Left lung (tissue), 10 donors: ENCODE measurements around the gene PHF12. TPM values are rescaled to one million over a fixed set of nuclear protein-coding genes. Genes with fewer than 3 reads are reported as not detected.
A peak's percentile ranks its signal among the peaks of the same experiment; 100 is the strongest.

Experiments used
- ATAC-seq: fragments of 200-7000 bp; cut with Tn5 transposase; one replicate; pipeline ENCODE4 v1.9.1; 2020; ENCODE audit warnings: moderate library complexity
- DNase-seq, 4 donors: peaks; one replicate each; pipeline ENCODE4 v3.0.0-alpha.2; 2013 to 2020
- H3K27ac ChIP-seq, 2 donors: fragments of 200-600 bp; sonication (generic) in 1 of 2; one replicate each; pipeline versions ENCODE4 v1.5.0 to v1.8.0; 2020 to 2021
- H3K27me3 ChIP-seq, 2 donors: fragments of 200-600 bp; sonication (generic) in 1 of 2; one replicate each; pipeline versions ENCODE4 v1.5.0 to v1.8.0; 2020 to 2021
- H3K36me3 ChIP-seq, 2 donors: fragments of 200-600 bp; sonication (generic) in 1 of 2; one replicate each; pipeline versions ENCODE4 v1.5.0 to v1.8.0; 2020 to 2021
- H3K4me1 ChIP-seq, 2 donors: fragments of 200-600 bp; one replicate each; pipeline ENCODE4 v1.8.0; 2021
- H3K4me3 ChIP-seq, 2 donors: fragments of 200-600 bp; sonication (generic) in 1 of 2; one replicate each; pipeline versions ENCODE4 v1.5.0 to v1.8.0; 2020 to 2021; ENCODE audit warnings: mild to moderate bottlenecking in 1 of 2
- H3K9me3 ChIP-seq, 2 donors: fragments of 200-600 bp; sonication (generic) in 1 of 2; one replicate each; pipeline versions ENCODE4 v1.5.0 to v1.8.0; 2020 to 2021
- CTCF ChIP-seq, 2 donors: fragments of 200-600 bp; sonication (generic) in 1 of 2; IDR thresholded peaks; one replicate each; pipeline versions ENCODE4 v1.5.0 to v1.8.0; 2021; ENCODE audit warnings: antibody characterized with exemption in 2 of 2
- intact Hi-C, 2 donors: fragments of 100-400 bp; cut with DNase I; formaldehyde crosslinking; loops; one replicate each; pipeline versions ENCODE4 v1.11.2 to v1.14.2; 2022
- polyA plus RNA-seq, 6 donors: library from polyadenylated mRNA; unstranded; fragments of 120-200 nt; gene quantifications; one replicate each; pipeline ENCODE4 v1.2.1, GENCODE V29; 2013; ENCODE audit not compliant: insufficient read length in 6 of 6
- total RNA-seq, 2 donors: library from RNA; stranded (reverse); fragmentation: NEBNext Ultra II Directional; extraction: Animal tissue kit (Norgen Biotek cat#: 25700); gene quantifications; one replicate each; pipeline ENCODE4 v1.2.1, GENCODE V29; 2021
- donor health status: DM: no; HTN: yes; CAD: no.
- donor health status: DM: no; HTN: no; CAD: no.

The PHF12 gene
- total and polyA plus RNA-seq, 8 donors, result 32.1 to 68.7 (median 56.0) TPM

GRCh38 chr17:28902819-28903545, 48.3 kb downstream of the PHF12 start, which contains the start of gene DHRS13:
DHRS13 (minus strand) TSS chr17:28903079; CDS start chr17:28902944, 135 bp downstream.
- Histone ChIP-seq H3K9me3 (no peaks in the 10 kb centered on the region), H3K36me3 (peaks cover 0 to 28% of the 10 kb centered on the region in 2 donors), H3K4me3 (peak within 1 kb of the TSS; percentile 54 to 79), H3K4me1 (peaks cover 5 to 47% of the 10 kb centered on the region in 2 donors), H3K27ac (peak within 1 kb of the TSS; percentile 87 to 92), H3K27me3 (no peaks in the 10 kb centered on the region)
- TF ChIP-seq CTCF (IDR thresholded peaks at IDR 0.05), result peak; percentile 93
- intact Hi-C loops, result loop anchor here in 1 of 2 donors (5.0 kb wide), 1 partner anchor 141 kb away; no protein-coding TSS in a partner anchor
- peak; percentile 87 to 98 (median 92) for DNase-seq
- ATAC-seq, result peak; percentile 96

- H3K4me1 ChIP-seq, result peaks cover 6 to 46% of the 10 kb centered on the region in 2 donors
- TF ChIP-seq CTCF (IDR thresholded peaks at IDR 0.05), result no peak
- ATAC-seq (peak; percentile 42), DNase-seq (peak in 3 of 4 donors; percentile 35 to 88 (median 55))
- H3K27me3 ChIP-seq, result no peaks in the 10 kb centered on the region
- peak overlapping the region; percentile 87 to 92 for H3K27ac ChIP-seq
- H3K9me3 ChIP-seq, result no peaks in the 10 kb centered on the region
- intact Hi-C loops, result loop anchor here in 1 of 2 donors (5.0 kb wide), 1 partner anchor 140 kb away; no protein-coding TSS in a partner anchor
- H3K4me3 ChIP-seq, result peak overlapping the region; percentile 54 to 79
- peaks cover 0 to 19% of the 10 kb centered on the region in 2 donors for H3K36me3 ChIP-seq
These were observed 49.2 kb downstream of the PHF12 start for GRCh38 chr17:28901866-28902818.

- ATAC-seq (no peak), DNase-seq (peak in 1 of 4 donors; percentile 58)
- TF ChIP-seq CTCF (IDR thresholded peaks at IDR 0.05), result no peak
- H3K27ac ChIP-seq, result peak overlapping the region in 1 of 2 donors; percentile 92
- H3K4me3 ChIP-seq, result peak overlapping the region in 1 of 2 donors; percentile 79
- H3K36me3 ChIP-seq, result peaks cover 0 to 9% of the 10 kb centered on the region in 2 donors
- no peaks in the 10 kb centered on the region for H3K27me3 ChIP-seq
- intact Hi-C loops, result loop anchor here in 1 of 2 donors (5.0 kb wide), 1 partner anchor 139 kb away; no protein-coding TSS in a partner anchor
- H3K9me3 ChIP-seq, result no peaks in the 10 kb centered on the region
- H3K4me1 ChIP-seq, result peaks cover 10 to 53% of the 10 kb centered on the region in 2 donors
These were observed 50.2 kb downstream of the PHF12 start for GRCh38 chr17:28900986-28901726.

GRCh38 chr17:28899212-28899815, 52.0 kb downstream of the PHF12 start:
- intact Hi-C loops, result no loop called here
- ATAC-seq (no peak), DNase-seq (no peak)
- H3K36me3 ChIP-seq, result no peaks in the 10 kb centered on the region
- H3K4me1 ChIP-seq, result peaks cover 17 to 70% of the 10 kb centered on the region in 2 donors
- no peaks in the 10 kb centered on the region for H3K27me3 ChIP-seq
- no peak overlapping the region for H3K4me3 ChIP-seq
- H3K27ac ChIP-seq, result peak overlapping the region in 1 of 2 donors; percentile 99
- no peak for TF ChIP-seq CTCF (IDR thresholded peaks at IDR 0.05)
- no peaks in the 10 kb centered on the region for H3K9me3 ChIP-seq
